GM21447 (cell line): ENCODE results near the gene GPR35.
"Not testable (repeated sequence)": the region's sequence is repeated elsewhere in the genome, so short reads cannot be mapped to it uniquely, and the experiment has no call there.

ENCODE experiments used
- ATAC-seq: cut with Tn5 transposase; IDR thresholded peaks from one replicate; pipeline ENCODE4 v1.9.1; 2021; ENCODE audit not compliant: unreplicated experiment

Gene GPR35

GRCh38 chr2:240602266-240603050 is 22.8 kb upstream of the GPR35 start:
- ATAC-seq, result no peak

GRCh38 chr2:240603081-240603835 is 22.0 kb upstream of the GPR35 start:
- ATAC-seq, result no peak

GRCh38 chr2:240603846-240604245 is 21.4 kb upstream of the GPR35 start:
- no peak for ATAC-seq

GRCh38 chr2:240604291-240604938 is 20.9 kb upstream of the GPR35 start:
- no peak for ATAC-seq

- ATAC-seq, result no peak
Measured at GRCh38 chr2:240604939-240605716, 20.2 kb upstream of the GPR35 start.

- no peak for ATAC-seq
Measured at GRCh38 chr2:240605867-240606743, 19.2 kb upstream of the GPR35 start.

GRCh38 chr2:240611601-240612210 is 13.6 kb upstream of the GPR35 start:
- ATAC-seq, result no peak

GRCh38 chr2:240613781-240614180 is 11.5 kb upstream of the GPR35 start:
- no peak for ATAC-seq

- no peak for ATAC-seq
Measured at GRCh38 chr2:240614391-240614790, 10.9 kb upstream of the GPR35 start.

- ATAC-seq, result no peak
Measured at GRCh38 chr2:240615396-240615795, 9.9 kb upstream of the GPR35 start.

GRCh38 chr2:240615820-240616547 is 9.3 kb upstream of the GPR35 start:
- no peak for ATAC-seq

GRCh38 chr2:240616860-240617666 is 8.2 kb upstream of the GPR35 start:
- ATAC-seq, result not testable (repeated sequence)

- ATAC-seq, result no peak
Measured at GRCh38 chr2:240618776-240619175, 6.5 kb upstream of the GPR35 start.

GRCh38 chr2:240619506-240620148 is 5.7 kb upstream of the GPR35 start:
- ATAC-seq, result no peak

GRCh38 chr2:240620149-240620731 is 5.0 kb upstream of the GPR35 start:
- ATAC-seq, result no peak

- ATAC-seq, result no peak
Measured at GRCh38 chr2:240620859-240621258, 4.4 kb upstream of the GPR35 start.

GRCh38 chr2:240622060-240622411 is 3.2 kb upstream of the GPR35 start:
- no peak for ATAC-seq
